ENCODE results near the gene IFIH1.

DNA sequence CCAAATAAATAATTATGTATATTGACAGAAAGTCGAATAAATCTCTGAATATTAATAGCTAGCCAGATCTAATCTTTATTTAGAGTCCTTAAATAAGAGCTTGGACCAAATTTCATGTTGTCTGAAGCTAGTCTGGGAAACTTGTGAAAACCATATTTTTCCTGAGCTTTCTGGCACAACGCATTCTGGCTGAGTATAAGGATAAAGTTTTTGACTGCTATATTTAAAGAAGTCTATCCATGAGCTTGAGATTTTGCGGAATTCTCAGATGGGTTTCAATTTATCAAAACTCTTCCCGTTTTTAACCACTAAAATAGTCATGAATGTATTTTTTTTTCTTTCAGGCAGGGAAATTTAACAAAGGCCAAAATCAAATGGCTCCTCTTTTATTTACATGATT lies 99.1 kb downstream of the IFIH1 start:
- no peak for TF ChIP-seq POLR2A (IDR thresholded peaks at IDR 0.05)
- TF ChIP-seq, protein P1, sequence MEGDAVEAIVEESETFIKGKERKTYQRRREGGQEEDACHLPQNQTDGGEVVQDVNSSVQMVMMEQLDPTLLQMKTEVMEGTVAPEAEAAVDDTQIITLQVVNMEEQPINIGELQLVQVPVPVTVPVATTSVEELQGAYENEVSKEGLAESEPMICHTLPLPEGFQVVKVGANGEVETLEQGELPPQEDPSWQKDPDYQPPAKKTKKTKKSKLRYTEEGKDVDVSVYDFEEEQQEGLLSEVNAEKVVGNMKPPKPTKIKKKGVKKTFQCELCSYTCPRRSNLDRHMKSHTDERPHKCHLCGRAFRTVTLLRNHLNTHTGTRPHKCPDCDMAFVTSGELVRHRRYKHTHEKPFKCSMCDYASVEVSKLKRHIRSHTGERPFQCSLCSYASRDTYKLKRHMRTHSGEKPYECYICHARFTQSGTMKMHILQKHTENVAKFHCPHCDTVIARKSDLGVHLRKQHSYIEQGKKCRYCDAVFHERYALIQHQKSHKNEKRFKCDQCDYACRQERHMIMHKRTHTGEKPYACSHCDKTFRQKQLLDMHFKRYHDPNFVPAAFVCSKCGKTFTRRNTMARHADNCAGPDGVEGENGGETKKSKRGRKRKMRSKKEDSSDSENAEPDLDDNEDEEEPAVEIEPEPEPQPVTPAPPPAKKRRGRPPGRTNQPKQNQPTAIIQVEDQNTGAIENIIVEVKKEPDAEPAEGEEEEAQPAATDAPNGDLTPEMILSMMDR (IDR thresholded peaks at IDR 0.05) = no peak
